HG03066 (cell line): ENCODE results near the gene TRPV6.

Experiments used
- ATAC-seq: cut with Tn5 transposase; IDR thresholded peaks from one replicate; pipeline ENCODE4 v1.9.1; 2021; ENCODE audit warnings: low read depth; ENCODE audit not compliant: unreplicated experiment

The TRPV6 gene

GRCh38 chr7:142885311-142886230 is at the start of gene TRPV6:
Gene TRPV6 (minus strand): TSS chr7:142885745.
- no peak for ATAC-seq

- no peak for ATAC-seq
These were observed 48.5 kb upstream of the TRPV6 start for GRCh38 chr7:142934056-142934455.

- ATAC-seq, result no peak
These were observed 48.1 kb upstream of the TRPV6 start, which contains the start of gene TRPV5 for GRCh38 chr7:142933624-142934023. Gene TRPV5 (minus strand): TSS chr7:142933746. CDS start chr7:142933459, 287 bp downstream.

- no peak for ATAC-seq
These were observed 47.5 kb upstream of the TRPV6 start for GRCh38 chr7:142933092-142933475.

GRCh38 chr7:142932386-142933091 is 47.0 kb upstream of the TRPV6 start:
- ATAC-seq, result no peak

GRCh38 chr7:142930126-142930730 is 44.7 kb upstream of the TRPV6 start:
- ATAC-seq, result no peak

- ATAC-seq, result no peak
These were observed 42.4 kb upstream of the TRPV6 start for GRCh38 chr7:142927949-142928348.

- no peak for ATAC-seq
These were observed 41.7 kb upstream of the TRPV6 start for GRCh38 chr7:142927085-142927745.

- ATAC-seq, result no peak
These were observed 39.9 kb upstream of the TRPV6 start for GRCh38 chr7:142925413-142925812.

GRCh38 chr7:142923391-142923790 is 37.8 kb upstream of the TRPV6 start:
- no peak for ATAC-seq

GRCh38 chr7:142919656-142920055 is 34.1 kb upstream of the TRPV6 start:
- ATAC-seq, result no peak

- no peak for ATAC-seq
These were observed 33.4 kb upstream of the TRPV6 start for GRCh38 chr7:142918901-142919300.

- no peak for ATAC-seq
These were observed 31.9 kb upstream of the TRPV6 start for GRCh38 chr7:142917447-142917846.

- no peak for ATAC-seq
These were observed 31.0 kb upstream of the TRPV6 start for GRCh38 chr7:142916508-142916907.

GRCh38 chr7:142915315-142915714 is 29.8 kb upstream of the TRPV6 start:
- ATAC-seq, result no peak

GRCh38 chr7:142914121-142914520 is 28.6 kb upstream of the TRPV6 start:
- no peak for ATAC-seq

- ATAC-seq, result no peak
These were observed 28.0 kb upstream of the TRPV6 start for GRCh38 chr7:142913566-142913965.

GRCh38 chr7:142913051-142913450 is 27.5 kb upstream of the TRPV6 start:
- ATAC-seq, result no peak

- no peak for ATAC-seq
These were observed 24.9 kb upstream of the TRPV6 start for GRCh38 chr7:142910481-142910880.

- ATAC-seq, result no peak
These were observed 24.5 kb upstream of the TRPV6 start for GRCh38 chr7:142910031-142910433.
